SK-N-SH treated with all-trans-retinoic acid at 6 μM for 48 hours (cell line): ENCODE results near the gene FPR1.

ENCODE experiments used
- ATAC-seq: fragments of 200-7000 bp; cut with Tn5 transposase; 3 replicates; pipeline ENCODE4 v1.9.1; 2020; ENCODE audit warnings: mild to moderate bottlenecking, moderate library complexity
- ARNTL ChIP-seq: fragments of 450-650 bp; formaldehyde crosslinking; IDR thresholded peaks from 2 replicates; pipeline ENCODE4 v1.5.0; 2020; ENCODE audit warnings: low read depth, mild to moderate bottlenecking, moderate library complexity, borderline replicate concordance
- BACH2 ChIP-seq: fragments of 250-450 bp; sonication (Bioruptor Pico); IDR thresholded peaks from 2 replicates; pipeline ENCODE4 v1.9.0; 2021; ENCODE audit warnings: mild to moderate bottlenecking, borderline replicate concordance
- CREB5 ChIP-seq: fragments of 250-450 bp; sonication (Bioruptor Pico); IDR thresholded peaks from 2 replicates; pipeline ENCODE4 v1.5.1; 2020; ENCODE audit warnings: low read depth, mild to moderate bottlenecking, moderate library complexity
- CSDC2 ChIP-seq: fragments of 250-450 bp; sonication (Bioruptor Pico); IDR thresholded peaks from 2 replicates; pipeline ENCODE4 v1.5.0; 2020; ENCODE audit warnings: mild to moderate bottlenecking, moderate library complexity
- ESRRG ChIP-seq: fragments of 250-450 bp; sonication (Bioruptor Pico); IDR thresholded peaks from 2 replicates; pipeline ENCODE4 v1.6.1; 2021; ENCODE audit warnings: mild to moderate bottlenecking
- GLIS3 ChIP-seq: fragments of 250-450 bp; sonication (Bioruptor Pico); IDR thresholded peaks from 2 replicates; pipeline ENCODE4 v1.5.0; 2020; ENCODE audit warnings: mild to moderate bottlenecking, moderate library complexity
- ISL1 ChIP-seq: fragments of 250-450 bp; sonication (Bioruptor Pico); IDR thresholded peaks from 2 replicates; pipeline ENCODE4 v2.1.2; 2022; ENCODE audit warnings: mild to moderate bottlenecking, moderate library complexity
- OSR1 ChIP-seq: fragments of 250-450 bp; sonication (Bioruptor Pico); IDR thresholded peaks from 2 replicates; pipeline ENCODE4 v1.8.0; 2022; ENCODE audit warnings: moderate library complexity, mild to moderate bottlenecking, inconsistent platforms
- PATZ1 ChIP-seq: fragments of 250-450 bp; sonication (Bioruptor Pico); IDR thresholded peaks from 2 replicates; pipeline ENCODE4 v1.8.0; 2020; ENCODE audit warnings: mild to moderate bottlenecking, moderate library complexity, borderline replicate concordance
- POU6F1 ChIP-seq: fragments of 250-450 bp; sonication (Bioruptor Pico); IDR thresholded peaks from 2 replicates; pipeline ENCODE4 v1.8.0; 2021; ENCODE audit warnings: low read depth, mild to moderate bottlenecking, moderate library complexity, borderline replicate concordance
- PPARA ChIP-seq: fragments of 250-450 bp; sonication (Bioruptor Pico); IDR thresholded peaks from 2 replicates; pipeline ENCODE4 v1.5.0; 2020; ENCODE audit warnings: mild to moderate bottlenecking, borderline replicate concordance
- RARB ChIP-seq: fragments of 250-450 bp; sonication (Bioruptor Pico); IDR thresholded peaks from 2 replicates; pipeline ENCODE4 v1.8.0; 2021; ENCODE audit warnings: mild to moderate bottlenecking, moderate library complexity
- SNAI2 ChIP-seq: fragments of 250-450 bp; sonication (Bioruptor Pico); IDR thresholded peaks from 2 replicates; pipeline ENCODE4 v1.5.0; 2020; ENCODE audit warnings: mild to moderate bottlenecking, moderate library complexity
- TCF4 ChIP-seq: fragments of 250-450 bp; sonication (Bioruptor Pico); IDR thresholded peaks from 2 replicates; pipeline ENCODE4 v1.8.0; 2021; ENCODE audit warnings: mild to moderate bottlenecking, moderate library complexity, borderline replicate concordance
- TOX ChIP-seq: fragments of 250-450 bp; sonication (Bioruptor Pico); IDR thresholded peaks from 2 replicates; pipeline ENCODE4 v1.8.0; 2021; ENCODE audit warnings: mild to moderate bottlenecking, moderate library complexity, borderline replicate concordance
- TSHZ2 ChIP-seq: fragments of 250-450 bp; sonication (Bioruptor Pico); IDR thresholded peaks from 2 replicates; pipeline ENCODE4 v1.5.0; 2020; ENCODE audit warnings: mild to moderate bottlenecking, moderate library complexity
- ZC3H10 ChIP-seq: fragments of 250-450 bp; sonication (Bioruptor Pico); IDR thresholded peaks from 2 replicates; pipeline ENCODE4 v1.5.1; 2021; ENCODE audit warnings: mild to moderate bottlenecking, moderate library complexity
- ZFP30 ChIP-seq: fragments of 450-650 bp; formaldehyde crosslinking; IDR thresholded peaks from 2 replicates; pipeline ENCODE4 v1.5.0; 2022; ENCODE audit warnings: mild to moderate bottlenecking, moderate library complexity
- ZNF565 ChIP-seq: fragments of 450-650 bp; formaldehyde crosslinking; conservative IDR thresholded peaks from 2 replicates; pipeline ENCODE4 v1.5.0; 2020; ENCODE audit warnings: low read depth, mild to moderate bottlenecking, moderate library complexity
- ZNF8 ChIP-seq: fragments of 450-650 bp; formaldehyde crosslinking; IDR thresholded peaks from 2 replicates; pipeline ENCODE4 v1.5.0; 2020; ENCODE audit warnings: mild to moderate bottlenecking, moderate library complexity

The FPR1 gene

GRCh38 chr19:51784922-51785690 is 33.4 kb upstream of the FPR1 start:
- TF ChIP-seq ISL1 (CRISPR knock-in tag): no peak
- TF ChIP-seq SNAI2 (CRISPR knock-in tag): no peak
- no peak for TF ChIP-seq TCF4 (CRISPR knock-in tag)
- TF ChIP-seq ZC3H10 (CRISPR knock-in tag): no peak
- no peak for TF ChIP-seq BACH2 (CRISPR knock-in tag)
- TF ChIP-seq CSDC2 (CRISPR knock-in tag): no peak
- no peak for TF ChIP-seq TSHZ2 (CRISPR knock-in tag)
- TF ChIP-seq TOX (CRISPR knock-in tag): no peak
- no peak for TF ChIP-seq OSR1 (CRISPR knock-in tag)
- no peak for TF ChIP-seq RARB (CRISPR knock-in tag)
- no peak for TF ChIP-seq GLIS3 (CRISPR knock-in tag)
- no peak for ATAC-seq

- no peak for ATAC-seq
- TF ChIP-seq ARNTL (no peak), CREB5 (CRISPR knock-in tag) (no peak), ISL1 (CRISPR knock-in tag) (no peak), CSDC2 (CRISPR knock-in tag) (no peak), RARB (CRISPR knock-in tag) (no peak), ESRRG (CRISPR knock-in tag) (no peak)
Observed at GRCh38 chr19:51784109-51784785, 32.6 kb upstream of the FPR1 start.

- no peak for TF ChIP-seq ZC3H10 (CRISPR knock-in tag)
- no peak for TF ChIP-seq CREB5 (CRISPR knock-in tag)
- no peak for TF ChIP-seq PATZ1 (CRISPR knock-in tag)
- TF ChIP-seq GLIS3 (CRISPR knock-in tag): no peak
- TF ChIP-seq TCF4 (CRISPR knock-in tag): no peak
- no peak for TF ChIP-seq TOX (CRISPR knock-in tag)
- TF ChIP-seq ZNF565 (CRISPR knock-in tag): no peak
- TF ChIP-seq OSR1 (CRISPR knock-in tag): no peak
- no peak for TF ChIP-seq POU6F1 (CRISPR knock-in tag)
- TF ChIP-seq PPARA: no peak
- no peak for TF ChIP-seq ZFP30
- TF ChIP-seq ZNF8 (CRISPR knock-in tag): no peak
- no peak for TF ChIP-seq ARNTL
- TF ChIP-seq, all 23 proteins: peak for 0
- no peak for ATAC-seq
Observed at GRCh38 chr19:51783372-51783771, 31.7 kb upstream of the FPR1 start.
